Measurements from ENCODE around the gene CMSS1.

CMSS1 gene

GRCh38 chr3:100007313-100007712 lies 189.7 kb downstream of the CMSS1 start:
- no peak overlapping the region for H3K27ac ChIP-seq
- no peak for TF ChIP-seq CTCF (conservative IDR thresholded peaks at IDR 0.05)

GRCh38 chr3:100008081-100008698 lies 190.5 kb downstream of the CMSS1 start:
- H3K27ac ChIP-seq: no peak overlapping the region
- TF ChIP-seq ZFX (IDR thresholded peaks at IDR 0.05): no peak
- TF ChIP-seq CTCF (conservative IDR thresholded peaks at IDR 0.05): no peak

GRCh38 chr3:100009276-100010086 lies 191.8 kb downstream of the CMSS1 start:
- TF ChIP-seq ZFX (IDR thresholded peaks at IDR 0.05) (no peak), CTCF (conservative IDR thresholded peaks at IDR 0.05) (no peak)
- H3K27ac ChIP-seq: no peak overlapping the region

GRCh38 chr3:100010087-100010417 lies 192.4 kb downstream of the CMSS1 start:
- H3K27ac ChIP-seq: no peak overlapping the region
- TF ChIP-seq ZFX (IDR thresholded peaks at IDR 0.05): no peak
- TF ChIP-seq CTCF (conservative IDR thresholded peaks at IDR 0.05): no peak

GRCh38 chr3:100018806-100019205 lies 201.1 kb downstream of the CMSS1 start:
- TF ChIP-seq CTCF (conservative IDR thresholded peaks at IDR 0.05) (no peak), ZFX (IDR thresholded peaks at IDR 0.05) (no peak)
- no peak overlapping the region for H3K27ac ChIP-seq

GRCh38 chr3:100019719-100020118 lies 202.1 kb downstream of the CMSS1 start:
- TF ChIP-seq CTCF (conservative IDR thresholded peaks at IDR 0.05) (no peak), ZFX (IDR thresholded peaks at IDR 0.05) (no peak)
- H3K27ac ChIP-seq: no peak overlapping the region

GRCh38 chr3:100020876-100021644 lies 203.4 kb downstream of the CMSS1 start:
- no peak for TF ChIP-seq ZFX (IDR thresholded peaks at IDR 0.05)
- TF ChIP-seq CTCF (conservative IDR thresholded peaks at IDR 0.05): no peak
- no peak overlapping the region for H3K27ac ChIP-seq

Measured in C4-2B (cell line).